Activated CD4-positive, alpha-beta T cell treated with anti-CD3 and anti-CD28 coated beads for 4 hours (primary cell): Measurements from ENCODE around the gene PITPNC1.
"Not testable (repeated sequence)": the region's sequence is repeated elsewhere in the genome, so short reads cannot be mapped to it uniquely, and the experiment has no call there.

Source experiments
- DNase-seq, 2 donors: peaks; one replicate each; pipeline ENCODE4 v3.0.0-alpha.2; 2020

Gene PITPNC1

DNA sequence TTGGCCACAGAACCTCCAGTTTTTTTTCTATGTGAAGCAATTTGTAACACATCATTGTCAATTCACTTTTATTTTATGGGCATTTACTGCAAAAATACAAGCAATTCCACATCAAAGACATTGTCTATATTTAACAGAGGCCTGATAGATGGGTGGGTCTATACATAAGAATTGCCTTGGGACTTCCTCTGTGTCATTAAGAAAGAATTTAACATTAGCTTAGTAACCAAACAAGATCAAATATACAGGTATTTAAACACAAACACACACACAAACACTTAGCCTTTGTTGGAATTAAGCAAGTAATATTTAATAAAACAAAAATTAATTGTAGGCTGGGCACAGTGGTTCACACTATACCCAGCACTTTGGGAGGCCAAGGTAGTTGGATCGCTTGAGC, 4.3 kb upstream of the PITPNC1 start:
- no peak for DNase-seq

DNA sequence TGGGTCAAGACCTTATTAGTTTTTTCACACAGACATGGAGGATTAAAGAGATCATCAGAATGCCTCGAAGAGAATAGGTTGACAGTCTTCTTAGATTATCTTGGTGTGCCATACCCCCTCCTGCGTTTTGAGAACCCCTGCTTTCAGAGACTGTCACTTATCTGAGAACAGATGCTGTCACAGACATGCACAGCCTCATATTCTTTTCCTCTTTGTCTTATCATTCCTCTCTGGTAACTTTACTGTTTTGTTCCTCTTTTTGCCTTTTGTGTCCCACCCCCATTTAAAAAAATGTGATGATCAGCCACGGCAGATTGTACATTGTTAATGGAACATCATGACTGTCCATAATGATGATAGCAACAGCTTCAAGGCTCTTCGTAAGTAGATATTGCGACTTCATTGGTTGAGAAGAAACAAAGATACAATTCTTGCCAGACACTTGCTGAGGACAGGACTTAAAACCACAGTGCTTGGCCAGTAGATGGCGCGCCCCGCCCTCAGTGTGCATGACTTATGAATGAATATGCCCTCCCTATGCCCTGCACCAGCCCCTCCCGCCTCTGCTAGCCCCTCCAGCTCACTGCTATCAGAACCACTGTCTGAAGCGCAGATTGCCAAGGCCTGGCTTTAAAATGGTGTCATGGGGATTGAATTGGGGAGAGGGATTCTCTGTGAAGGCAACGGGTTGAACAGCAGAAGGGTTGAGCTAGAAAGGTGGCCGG, 2.6 kb upstream of the PITPNC1 start:
- DNase-seq = peak; percentile 87 to 90

DNA sequence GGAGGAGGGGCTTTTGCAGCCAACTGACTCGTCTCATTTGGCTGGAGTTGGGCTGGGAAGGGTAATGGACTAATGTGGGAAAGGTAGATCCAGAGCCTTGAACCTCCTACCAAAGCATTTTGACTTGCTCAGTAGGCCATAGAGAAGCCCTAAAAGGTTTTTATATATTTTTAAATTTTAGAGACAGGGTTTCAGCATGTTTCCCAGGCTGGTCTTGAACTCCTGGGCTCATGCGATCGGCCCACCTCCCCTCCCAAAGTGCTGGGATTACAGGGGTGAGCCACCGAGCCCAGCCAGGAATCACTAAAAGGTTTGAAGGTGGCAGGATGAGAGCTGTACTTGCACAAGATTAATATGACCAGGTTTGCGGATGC, 2.0 kb upstream of the PITPNC1 start:
- no peak for DNase-seq

DNA sequence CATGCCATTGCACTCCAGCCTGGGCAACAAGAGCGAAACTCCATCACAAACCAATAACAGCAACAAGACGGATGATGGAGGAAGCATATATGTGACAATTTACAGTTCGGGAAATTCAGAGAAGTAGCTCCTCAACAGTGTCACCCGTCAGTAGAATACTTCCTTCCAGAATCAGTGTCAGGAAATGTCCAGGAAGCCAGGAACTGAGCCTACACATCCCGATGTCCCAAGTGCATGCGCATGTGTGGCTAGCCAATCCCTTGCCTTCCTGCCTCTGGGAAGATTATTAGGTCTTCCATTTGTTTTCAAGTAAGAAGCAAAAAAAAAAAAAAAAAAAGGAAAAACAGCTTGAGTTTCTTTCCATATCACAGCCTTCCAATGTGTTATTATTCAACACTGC, 1.4 kb upstream of the PITPNC1 start:
- DNase-seq = no peak

DNA sequence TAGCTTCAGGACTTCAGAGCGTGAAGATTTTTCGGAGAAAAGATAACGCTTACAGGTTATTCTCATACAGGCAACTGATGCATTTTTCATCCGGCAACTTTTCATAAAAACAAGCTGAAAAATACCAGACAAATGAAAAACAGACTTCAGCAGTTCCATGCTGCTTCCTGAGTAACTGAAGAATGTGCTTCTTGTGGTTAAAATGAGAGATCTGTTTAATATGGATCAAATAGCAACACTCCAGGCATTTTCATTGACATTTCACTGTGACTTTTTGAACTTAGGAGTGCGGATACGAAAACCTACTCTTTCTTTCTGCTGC, 705 bp upstream of the PITPNC1 start:
- no peak for DNase-seq

DNA sequence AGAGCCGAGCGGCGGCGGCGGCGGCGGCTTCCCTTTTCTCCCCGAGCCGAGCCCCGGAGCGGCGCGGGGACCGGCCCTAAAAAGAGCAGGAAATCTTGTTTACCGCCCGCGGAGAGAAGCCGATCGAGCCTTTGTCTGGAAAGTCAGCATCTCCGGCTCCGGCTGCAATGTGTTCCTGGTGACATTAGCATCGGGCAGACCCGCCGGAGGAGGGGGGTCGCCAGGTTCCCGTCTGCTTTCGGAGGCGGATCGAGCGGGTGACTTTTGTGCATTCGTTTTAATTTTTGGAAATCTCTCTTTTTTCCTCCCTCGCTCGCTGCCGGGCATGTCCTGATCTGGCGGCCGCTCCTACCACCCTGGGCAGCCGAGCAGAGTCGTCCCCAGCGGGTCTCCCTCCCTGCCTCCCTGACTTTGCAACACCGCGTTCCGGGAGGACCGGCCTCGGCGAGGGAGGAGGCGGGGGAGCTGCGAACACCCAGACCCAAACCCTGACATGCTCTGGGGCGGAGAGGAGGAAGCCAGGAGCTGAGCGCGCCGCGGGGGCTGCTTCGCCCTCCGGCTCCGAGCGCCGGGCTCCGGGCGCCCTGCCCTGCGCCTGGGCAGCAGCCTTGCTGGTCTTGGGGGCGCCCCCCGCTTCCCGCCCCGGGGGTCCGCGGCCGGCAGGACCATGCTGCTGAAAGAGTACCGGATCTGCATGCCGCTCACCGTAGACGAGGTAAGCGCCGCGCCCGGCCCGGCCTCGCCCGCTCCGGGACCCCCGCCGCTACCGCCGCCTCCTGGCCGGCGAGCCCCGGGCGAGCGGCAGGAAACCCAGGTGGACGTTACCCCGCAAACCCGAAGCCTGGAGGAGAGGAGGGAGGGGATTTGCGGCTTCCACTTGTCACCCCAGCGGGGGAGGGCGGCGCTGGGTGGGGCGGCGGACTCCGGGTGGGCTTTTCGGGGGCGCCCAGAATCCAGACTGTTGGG, 690 bp downstream of the PITPNC1 start:
- peak; percentile 52 to 55 for DNase-seq

DNA sequence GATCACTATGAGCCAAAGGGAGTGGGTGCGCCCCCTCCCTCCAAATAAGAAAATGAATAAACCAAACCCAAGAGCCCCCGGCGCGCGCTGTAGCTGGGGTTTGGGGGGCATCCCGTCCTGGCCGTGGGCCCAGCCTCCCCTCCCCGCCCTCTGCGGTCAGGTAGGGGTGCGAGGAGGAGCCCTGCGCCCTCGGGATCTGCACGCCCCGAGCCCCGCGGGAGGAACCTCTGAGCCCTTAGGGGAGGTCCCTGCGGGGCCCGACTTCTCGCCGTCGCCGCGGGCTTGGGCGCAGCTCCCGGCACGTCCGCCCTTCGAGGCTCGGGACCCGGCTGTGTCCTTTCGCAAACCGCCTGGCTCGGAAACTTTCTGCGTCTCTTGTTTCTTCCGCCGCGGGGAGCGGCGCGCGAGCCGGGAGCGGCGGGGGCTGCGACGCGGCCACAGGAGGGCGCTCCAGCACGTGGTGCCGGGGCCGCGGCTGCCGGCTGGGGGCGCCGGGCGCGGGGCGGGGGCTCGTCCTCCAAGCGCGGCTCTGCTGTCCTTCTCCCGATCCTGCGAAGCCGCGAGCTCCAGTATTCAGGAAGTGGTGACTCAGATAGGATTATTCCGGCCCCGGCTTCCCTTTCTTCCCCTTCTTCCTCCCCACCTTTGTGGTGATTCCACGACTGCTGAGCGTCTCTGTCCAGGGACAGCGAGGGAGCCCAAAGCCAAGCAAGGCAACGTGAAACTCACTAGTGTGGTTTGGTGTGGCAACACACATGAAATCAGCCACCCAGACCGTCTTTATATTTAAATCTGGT, 1.6 kb downstream of the PITPNC1 start:
- peak; percentile 72 to 77 for DNase-seq

DNA sequence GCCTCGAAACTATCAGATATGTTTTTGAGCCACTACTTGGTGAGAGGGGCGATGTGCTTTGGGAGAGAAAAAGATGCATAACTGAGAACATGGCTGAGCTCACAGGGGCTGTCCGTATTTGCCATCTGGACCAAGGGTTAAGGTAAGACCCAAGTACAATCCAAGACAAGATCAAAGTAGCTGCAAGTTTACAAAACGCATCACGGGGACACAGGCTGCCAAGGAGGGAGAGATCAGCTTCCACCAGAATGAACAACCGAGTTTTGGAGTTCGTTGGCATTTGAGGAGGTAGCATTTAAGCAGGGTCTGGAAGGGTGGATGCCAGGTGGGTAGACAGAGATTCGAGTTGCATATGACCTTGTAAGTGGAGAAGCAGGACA, 2.2 kb downstream of the PITPNC1 start:
- no peak for DNase-seq

DNA sequence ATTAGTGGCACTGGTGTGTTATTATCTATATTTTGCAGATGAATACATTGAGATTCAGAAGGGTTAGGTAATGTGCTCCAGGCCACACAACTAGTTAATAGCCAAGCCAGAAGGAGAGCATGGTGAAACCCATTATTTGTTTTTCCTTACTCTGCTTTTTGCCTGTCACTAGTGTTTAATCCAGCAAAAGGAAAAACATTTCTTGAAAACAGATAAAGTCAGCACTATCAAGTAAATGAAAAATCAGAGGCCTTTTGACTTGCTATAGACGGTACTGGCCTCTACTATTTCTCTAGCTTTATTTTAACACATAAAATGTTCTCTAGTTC, 4.8 kb downstream of the PITPNC1 start:
- no peak for DNase-seq

DNA sequence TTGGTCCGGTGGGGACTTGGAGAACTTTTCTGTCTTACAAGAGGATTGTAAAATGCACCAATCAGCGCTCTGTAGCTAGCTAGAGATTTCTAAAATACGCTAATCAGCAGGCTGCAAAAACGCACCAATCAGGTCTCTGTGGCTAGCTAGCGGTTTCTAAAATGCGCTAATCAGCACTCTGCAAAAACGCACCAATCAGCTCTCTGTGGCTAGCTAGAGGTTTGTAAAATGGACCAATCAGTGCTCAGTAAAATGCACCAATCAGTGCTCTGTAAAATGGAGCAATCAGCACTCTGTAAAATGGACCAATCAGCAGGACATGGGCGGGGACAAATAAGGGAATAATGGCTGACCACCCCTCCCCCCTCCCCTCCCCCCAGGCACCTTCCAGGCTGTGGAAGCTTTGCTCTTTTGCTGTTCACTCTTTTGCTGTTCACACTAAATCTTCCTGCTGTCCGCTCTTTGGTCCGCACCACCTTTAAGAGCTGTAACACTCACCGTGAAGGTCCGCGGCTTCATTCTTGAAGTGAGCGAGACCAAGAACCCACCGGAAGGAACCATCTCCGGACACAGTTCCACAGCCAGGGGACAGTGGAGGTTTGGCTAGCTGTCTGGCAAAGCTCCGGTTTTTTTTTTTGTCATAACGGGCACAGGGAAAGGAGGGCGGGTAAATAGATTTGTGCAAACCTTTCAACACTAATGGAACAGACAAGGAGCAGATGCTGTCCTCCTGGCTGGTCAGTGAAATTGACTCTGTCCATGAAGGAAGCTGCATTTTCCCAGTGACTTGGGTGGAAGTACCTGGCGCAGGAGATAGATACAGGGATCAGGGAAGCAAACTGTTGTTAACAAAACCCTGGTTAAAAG, 8.3 kb downstream of the PITPNC1 start:
- no peak for DNase-seq

DNA sequence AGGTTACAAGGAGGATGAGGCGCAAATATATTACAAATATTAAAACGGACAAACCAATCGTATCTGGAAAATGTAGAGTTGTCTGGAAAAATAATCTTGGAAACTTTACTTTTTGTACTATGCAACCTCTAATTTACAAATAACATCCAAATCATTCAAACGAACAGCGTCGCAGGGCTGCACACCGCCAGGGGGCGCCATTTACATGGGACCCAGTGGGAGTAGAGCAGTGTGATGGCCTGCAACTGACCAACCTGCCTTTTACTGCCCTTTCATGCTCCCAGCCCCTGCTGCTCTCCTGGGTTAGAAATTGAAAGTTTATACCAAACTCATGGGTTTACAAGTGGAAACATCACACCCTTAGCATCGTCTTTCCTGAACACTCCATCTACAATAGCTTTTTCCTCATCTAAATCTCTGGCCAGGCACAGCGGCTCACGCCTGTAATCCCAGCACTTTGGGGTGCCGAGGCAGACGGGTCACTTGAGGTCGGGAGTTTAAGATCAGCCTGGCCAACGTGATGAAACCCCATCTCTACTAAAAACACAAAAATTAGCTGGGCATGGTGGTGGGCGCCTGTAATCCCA, 10.0 kb downstream of the PITPNC1 start:
- DNase-seq = peak; percentile 63 to 65

DNA sequence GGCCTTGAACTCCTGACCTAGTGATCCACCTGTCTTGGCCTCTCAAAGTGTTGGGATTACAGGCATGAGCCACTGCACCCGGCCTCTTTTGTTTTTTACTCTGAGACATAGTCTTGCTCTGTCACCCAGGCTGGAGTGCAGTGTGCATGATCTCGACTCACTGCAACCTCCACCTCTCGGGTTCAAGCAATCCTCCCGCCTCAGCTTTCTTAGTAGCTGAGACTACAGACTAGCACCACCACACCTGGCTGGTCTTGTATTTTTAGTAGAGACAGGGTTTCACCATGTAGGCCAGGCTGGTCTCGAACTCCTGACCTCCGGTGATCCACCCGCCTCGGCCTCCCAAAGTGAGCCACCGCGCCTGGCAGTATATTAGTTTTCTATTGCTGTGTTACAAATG, 11.5 kb downstream of the PITPNC1 start:
- not testable (repeated sequence) for DNase-seq

DNA sequence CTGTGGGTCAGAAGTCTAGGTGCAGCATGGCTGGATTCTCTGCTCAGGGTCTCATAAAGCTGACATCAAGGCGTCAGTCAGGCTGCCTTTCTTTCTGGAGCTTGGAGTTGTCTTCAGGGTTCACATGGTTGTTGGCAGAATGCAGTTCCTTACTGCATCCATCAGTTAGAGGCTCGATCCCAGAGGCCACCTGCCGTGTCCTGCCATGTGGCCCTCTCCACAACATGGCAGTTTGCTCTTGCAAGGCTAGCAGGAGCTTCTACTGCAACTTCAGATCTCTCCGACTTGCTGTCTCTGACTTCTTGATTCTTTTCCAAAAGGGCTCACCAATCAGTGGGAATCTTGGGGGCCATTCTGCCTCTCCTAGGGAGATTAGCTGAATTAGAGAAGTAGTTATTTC, 11.9 kb downstream of the PITPNC1 start:
- DNase-seq = no peak

DNA sequence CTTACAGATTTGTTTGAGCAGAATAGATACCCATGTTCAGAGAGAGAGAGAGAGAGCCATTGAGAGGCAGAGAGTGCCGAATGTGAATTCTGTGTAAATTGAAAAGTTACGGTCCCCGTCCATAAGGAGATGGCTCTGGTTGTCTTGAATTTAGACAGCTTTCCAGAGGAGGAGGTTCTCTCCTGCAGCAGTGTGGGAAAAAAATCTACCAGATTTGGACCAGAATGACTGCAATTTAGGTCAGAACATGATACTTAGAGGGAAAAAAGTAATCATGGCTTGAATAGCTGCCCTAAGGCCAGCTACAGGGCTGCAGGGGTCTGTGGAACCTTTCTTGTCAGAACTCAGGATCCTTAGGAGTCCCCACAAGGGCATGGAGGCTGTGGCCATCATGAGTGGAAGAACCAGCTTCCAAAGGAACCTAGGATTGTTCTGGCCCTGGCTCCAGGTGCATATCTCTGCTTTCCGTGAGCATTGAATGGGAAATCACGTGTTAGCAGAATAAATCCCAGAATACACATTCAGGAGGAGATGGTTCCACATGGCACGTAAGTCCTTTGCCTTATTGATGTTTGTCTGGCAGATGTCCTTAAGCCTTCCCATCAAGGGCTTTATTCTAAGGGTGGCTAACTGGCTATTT, 13.0 kb downstream of the PITPNC1 start:
- DNase-seq = no peak

DNA sequence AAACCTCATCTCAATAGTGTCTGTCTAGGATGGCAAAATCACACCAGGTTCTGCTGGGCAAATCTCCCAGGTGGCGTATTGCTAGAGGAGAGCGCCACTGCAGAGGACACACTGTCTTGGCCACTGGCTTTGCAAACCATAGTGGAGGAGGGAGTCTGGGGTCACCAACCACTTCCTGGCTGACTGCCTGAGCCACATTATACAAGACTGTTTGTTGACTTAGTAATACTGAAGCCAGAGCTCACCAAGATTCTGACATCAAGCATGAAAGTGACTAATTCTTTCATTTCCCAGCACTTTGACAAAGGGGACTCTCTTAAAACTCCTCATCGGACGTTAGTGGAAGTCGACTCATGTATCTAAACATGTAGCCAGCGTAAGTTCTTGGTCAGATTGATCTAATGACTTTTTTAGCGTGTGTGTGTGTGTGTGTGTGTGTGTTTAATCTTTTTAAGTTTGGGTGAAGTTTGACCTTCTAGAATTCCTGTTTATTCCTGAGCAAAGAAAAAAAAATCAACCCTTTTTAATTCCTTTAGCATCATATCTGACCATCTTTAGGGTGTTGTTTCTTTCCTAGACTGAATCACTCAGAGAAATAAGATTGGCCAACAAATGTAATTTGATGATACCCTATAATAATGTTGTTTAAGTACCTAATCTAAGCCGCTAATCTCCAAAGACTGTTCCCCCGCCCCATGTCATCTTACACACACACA, 13.7 kb downstream of the PITPNC1 start:
- DNase-seq = peak; percentile 46 to 60

DNA sequence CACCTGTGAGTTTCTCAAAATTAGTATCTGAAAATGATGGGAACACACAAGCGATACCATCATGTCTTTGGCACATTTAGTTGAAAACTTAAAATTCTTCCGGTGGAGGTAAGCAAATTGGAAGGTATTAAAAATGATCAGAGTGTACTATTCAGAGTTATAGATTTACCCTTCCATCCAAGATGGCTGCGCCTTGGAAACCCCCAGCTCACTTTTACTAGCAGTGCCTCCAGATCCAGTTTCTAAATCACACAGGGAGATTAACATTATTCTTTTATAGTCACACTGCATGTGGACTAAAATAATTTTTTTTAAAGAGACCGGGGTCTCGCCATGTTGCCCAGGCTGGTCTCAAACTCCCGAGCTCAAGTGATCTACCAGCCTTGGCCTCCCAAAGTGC, 15.0 kb downstream of the PITPNC1 start:
- no peak for DNase-seq

DNA sequence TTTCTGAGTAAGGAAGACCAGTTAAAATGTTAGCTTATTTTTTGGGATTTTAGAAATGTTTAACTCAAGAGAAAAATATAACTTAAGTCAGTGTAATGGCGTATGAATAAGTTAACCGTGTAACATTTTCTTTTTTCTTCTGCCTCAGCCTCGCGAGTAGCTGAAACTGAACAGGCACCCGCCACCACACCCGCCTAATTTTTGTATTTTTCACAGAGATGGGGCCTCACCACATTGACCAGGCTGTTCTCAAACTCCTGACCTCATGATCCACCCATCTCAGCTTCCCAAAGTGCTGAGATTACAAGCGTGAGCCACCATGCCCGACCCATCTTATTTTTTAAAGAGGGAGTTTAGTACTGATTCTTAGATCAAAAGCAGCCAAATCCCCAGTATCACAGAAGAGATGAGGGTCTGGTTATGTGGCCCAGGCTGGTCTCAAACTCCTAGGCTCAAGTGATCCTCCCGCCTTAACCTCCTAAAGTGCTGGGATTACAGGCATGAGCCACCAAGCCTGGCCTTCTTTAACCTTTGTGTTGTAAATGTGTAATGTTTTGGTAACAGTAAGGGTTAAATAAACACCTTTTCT, 16.8 kb downstream of the PITPNC1 start:
- DNase-seq = no peak

DNA sequence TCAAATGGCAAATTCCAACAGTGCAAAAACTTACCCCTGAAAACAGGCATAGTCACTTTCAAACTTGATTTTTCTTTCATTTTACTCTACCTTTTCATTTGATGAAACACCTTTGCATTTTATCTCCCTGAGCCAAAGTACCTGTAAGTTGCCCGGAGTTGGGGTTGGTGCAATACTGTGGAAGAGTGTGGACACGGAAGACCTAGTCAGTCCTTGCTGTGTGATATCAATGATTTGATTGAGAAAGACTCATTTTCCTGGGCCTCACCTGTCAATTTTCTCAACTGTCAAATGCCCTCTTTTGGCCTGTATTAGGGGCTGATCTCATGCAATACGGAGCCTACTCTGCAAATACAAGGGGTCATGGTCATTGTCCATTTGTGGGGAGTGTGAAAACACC, 22.6 kb downstream of the PITPNC1 start:
- no peak for DNase-seq

DNA sequence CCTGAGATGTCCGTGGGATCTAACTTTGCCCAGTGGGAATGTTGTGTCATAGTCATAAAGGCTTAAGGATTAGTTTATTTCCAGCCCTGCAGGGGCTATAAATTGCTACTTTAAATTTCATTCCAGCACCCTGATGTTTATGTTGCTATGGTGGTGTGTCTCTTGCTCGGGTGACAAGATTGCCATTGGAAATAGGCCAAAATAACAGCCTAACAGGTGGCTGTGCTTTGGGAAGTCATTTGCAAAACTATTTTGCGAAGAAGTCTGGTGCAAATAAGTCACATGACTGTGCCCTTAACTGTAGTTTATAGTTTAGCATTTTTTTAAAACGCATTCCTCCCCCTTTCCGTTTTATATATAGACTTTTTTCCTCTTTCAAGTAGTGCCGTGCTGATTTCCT, 23.1 kb downstream of the PITPNC1 start:
- DNase-seq = no peak

DNA sequence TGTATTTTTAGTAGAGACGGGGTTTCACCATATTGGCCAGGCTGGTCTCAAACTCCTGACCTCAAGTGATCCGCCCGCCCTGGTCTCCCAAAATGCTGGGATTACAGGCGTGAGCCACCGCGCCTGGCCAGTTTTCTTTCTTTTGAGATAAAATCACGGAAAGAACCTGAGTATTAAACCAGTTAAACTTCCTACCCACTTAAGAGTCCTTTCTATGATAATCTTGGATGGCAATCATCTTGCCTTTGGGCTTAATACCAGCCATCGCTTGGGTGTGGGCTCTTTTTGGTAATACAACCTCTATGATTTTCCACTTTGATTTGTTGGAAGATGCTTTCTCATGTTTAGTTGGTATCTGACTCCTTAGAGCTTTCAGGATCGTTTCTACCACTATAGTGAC, 24.0 kb downstream of the PITPNC1 start:
- DNase-seq = no peak
